Measurements from ENCODE around the gene ABCF2.

The ABCF2 gene

DNA sequence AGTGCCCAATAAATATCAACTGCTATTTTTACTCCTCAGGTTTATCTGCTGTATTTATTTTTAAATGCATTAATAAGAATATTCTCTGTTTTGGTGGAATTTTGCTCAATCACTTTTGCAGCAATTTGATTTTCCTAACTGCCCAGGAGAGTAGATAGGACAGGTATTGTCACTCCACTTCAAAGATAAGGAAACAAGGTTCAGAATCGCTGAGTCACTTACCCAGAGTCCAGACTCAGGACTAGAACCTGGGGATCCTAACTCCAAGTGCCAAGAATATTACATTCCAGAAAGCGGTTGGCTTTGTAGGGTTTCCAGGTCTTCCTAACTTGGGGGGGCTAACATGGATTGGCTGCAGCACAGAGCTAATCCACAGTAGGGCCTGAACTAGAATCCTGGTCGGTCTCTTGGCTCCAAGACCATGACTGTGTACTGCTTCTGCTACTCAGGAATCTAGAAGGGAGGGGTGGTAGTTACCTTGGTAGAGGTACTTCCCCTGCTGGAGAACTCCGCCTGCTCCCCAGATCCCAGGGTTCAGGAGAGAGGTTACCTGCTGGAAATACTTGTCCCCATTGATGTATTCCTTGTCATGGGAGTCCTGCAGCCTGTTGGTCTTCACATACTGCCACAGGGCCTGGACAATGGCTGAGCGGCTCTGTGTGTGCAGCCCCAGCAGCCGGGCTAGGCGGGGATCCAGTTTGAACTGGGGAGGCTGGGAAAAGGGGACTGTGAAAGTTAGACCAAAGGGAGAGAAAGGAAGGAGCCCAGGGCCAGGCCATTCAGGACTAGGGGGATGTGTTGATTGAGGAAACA is 14.1 kb upstream of the ABCF2 start:
- ATAC-seq = no peak

DNA sequence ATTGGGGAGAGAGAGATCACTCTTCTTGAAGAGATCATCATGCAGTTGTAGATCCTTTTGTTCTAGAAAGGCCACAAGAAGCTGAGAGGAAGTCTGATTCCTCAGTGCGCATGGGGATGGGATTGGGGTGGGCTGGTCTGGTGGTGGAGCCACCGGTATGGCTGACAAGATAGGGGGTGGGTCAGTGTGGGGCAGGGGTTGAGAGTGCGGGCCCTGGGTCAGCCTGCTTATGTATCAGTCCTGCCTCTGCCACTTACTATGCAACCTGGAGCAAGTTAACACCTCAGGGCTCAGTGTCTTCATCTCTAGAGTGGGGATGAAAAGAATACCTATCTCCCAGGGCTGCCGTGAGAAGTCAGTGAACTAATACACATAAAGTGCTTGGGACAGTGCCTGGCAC is 13.5 kb upstream of the ABCF2 start:
- no peak for ATAC-seq

DNA sequence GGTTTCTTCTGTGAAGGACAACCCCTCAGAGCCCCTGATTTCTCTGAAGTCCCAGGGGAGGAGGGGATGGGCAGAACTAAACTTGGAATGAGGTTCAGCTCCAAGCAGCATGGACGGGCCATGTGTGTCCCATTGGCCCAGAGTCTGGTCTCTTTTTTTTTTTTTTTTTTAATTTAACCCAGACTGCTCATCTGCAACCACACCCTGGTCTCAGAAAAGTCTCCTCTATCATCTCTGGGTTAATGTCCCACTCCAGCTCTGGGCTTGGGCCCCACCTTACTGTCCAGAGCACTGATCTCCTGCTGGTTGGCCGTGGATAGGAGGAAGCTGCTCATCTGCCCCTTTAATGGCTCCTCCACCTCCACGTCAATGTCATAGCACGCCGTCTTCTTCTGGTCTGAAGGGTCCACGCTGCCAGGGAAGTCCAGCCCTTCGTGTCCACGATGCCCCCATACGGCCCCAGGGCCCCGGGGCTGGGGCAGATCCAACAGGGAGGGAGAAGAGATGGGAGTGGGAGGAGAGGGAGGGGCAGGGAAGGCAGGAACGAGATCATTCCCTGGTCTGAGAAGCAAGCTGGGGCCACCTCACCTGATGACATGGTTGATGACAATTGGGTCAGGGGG is 12.9 kb upstream of the ABCF2 start:
- no peak for ATAC-seq

DNA sequence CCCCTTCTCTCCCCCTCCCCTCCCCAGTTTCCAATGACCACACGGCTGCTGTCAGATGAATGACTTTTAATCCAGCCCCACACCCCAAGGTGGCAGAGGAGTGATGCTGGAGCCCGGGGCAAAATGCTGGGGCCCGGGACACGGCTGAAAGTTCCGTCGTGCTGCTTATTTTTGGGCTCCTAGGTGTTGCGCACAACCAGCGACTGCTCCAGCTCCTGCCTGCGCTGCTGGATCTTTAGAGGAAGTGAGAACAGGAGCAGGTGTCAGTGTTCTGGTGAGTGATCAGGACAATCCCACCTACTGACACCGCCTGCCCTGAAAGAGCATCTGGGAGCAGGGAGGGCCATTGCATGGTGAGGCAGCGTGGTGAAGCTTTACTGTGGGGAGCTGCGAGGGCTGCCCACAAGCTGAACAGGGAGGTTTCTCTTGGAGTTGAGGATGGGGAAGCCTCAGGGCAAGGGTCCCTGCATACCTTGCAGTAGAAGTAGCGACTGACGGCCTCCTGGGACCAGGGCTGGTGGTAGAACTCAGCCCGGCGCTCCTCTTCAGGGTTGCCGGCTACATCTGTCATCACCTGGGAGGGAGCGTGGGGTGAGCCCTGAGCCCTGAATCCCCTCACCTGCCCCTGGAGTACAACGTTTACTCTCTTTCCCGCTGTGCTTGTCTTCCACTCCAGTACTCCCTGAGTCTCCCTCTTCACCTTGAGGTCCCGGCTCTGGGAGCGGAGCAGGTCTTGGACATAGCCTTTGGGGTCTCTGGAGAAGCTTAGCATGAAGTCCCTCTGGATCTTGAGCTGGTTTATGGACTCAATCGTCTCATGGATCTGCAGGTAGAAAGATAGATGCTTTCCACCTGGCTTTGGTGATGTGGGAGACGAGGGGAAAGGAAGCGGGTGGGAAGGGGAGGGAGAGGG is 12.2 kb upstream of the ABCF2 start:
- no peak for ATAC-seq

DNA sequence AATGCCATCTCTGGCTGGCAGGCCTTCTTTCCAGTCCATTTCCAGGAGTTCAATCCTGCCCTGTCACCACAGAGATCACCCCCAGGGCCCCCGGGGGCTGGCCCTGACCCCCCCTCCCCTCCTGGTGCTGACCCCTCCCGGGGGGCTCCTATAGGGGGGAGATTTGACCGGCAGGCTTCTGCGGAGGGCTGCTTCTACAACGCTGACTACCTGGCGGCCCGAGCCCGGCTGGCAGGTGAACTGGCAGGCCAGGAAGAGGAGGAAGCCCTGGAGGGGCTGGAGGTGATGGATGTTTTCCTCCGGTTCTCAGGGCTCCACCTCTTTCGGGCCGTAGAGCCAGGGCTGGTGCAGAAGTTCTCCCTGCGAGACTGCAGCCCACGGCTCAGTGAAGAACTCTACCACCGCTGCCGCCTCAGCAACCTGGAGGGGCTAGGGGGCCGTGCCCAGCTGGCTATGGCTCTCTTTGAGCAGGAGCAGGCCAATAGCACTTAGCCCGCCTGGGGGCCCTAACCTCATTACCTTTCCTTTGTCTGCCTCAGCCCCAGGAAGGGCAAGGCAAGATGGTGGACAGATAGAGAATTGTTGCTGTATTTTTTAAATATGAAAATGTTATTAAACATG is 11.3 kb upstream of the ABCF2 start:
- ATAC-seq = no peak

DNA sequence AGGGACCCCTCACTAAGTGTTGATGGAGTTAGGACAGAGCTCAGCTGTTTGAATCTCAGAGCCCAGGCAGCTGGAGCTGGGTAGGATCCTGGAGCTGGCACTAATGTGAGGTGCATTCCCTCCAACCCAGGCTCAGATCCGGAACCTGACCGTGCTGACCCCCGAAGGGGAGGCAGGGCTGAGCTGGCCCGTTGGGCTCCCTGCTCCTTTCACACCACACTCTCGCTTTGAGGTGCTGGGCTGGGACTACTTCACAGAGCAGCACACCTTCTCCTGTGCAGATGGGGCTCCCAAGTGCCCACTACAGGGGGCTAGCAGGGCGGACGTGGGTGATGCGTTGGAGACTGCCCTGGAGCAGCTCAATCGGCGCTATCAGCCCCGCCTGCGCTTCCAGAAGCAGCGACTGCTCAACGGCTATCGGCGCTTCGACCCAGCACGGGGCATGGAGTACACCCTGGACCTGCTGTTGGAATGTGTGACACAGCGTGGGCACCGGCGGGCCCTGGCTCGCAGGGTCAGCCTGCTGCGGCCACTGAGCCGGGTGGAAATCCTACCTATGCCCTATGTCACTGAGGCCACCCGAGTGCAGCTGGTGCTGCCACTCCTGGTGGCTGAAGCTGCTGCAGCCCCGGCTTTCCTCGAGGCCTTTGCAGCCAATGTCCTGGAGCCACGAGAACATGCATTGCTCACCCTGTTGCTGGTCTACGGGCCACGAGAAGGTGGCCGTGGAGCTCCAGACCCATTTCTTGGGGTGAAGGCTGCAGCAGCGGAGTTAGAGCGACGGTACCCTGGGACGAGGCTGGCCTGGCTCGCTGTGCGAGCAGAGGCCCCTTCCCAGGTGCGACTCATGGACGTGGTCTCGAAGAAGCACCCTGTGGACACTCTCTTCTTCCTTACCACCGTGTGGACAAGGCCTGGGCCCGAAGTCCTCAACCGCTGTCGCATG is 10.5 kb upstream of the ABCF2 start:
- ATAC-seq = no peak

DNA sequence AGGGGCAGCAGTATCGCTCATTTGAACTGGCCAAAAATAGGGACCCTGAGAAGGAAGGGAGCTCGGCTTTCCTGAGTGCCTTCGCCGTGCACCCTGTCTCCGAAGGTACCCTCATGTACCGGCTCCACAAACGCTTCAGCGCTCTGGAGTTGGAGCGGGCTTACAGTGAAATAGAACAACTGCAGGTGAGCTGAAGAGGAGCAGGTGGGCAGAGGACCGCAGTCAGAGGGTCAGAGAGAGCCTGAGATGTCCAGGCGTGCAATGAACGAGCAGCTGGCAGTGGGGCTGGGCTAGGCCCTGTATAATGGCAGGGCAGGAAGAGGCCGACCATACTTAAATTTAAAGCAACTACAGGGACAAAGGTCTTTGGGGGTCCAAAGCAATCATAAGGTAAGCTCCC is 9.4 kb upstream of the ABCF2 start:
- no peak for ATAC-seq

DNA sequence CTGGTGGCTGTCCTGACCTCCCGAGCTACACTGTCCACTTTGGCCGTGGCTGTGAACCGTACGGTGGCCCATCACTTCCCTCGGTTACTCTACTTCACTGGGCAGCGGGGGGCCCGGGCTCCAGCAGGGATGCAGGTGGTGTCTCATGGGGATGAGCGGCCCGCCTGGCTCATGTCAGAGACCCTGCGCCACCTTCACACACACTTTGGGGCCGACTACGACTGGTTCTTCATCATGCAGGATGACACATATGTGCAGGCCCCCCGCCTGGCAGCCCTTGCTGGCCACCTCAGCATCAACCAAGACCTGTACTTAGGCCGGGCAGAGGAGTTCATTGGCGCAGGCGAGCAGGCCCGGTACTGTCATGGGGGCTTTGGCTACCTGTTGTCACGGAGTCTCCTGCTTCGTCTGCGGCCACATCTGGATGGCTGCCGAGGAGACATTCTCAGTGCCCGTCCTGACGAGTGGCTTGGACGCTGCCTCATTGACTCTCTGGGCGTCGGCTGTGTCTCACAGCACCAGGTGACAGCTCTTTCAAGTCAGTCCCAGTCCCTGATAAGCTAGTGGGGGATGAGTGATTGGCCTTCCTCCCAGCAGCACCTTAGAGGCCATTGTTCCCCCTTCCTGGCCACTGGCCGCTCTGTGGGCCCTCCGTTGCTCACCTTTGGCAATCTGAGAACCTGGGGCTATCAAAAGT is 8.2 kb upstream of the ABCF2 start:
- ATAC-seq = no peak

DNA sequence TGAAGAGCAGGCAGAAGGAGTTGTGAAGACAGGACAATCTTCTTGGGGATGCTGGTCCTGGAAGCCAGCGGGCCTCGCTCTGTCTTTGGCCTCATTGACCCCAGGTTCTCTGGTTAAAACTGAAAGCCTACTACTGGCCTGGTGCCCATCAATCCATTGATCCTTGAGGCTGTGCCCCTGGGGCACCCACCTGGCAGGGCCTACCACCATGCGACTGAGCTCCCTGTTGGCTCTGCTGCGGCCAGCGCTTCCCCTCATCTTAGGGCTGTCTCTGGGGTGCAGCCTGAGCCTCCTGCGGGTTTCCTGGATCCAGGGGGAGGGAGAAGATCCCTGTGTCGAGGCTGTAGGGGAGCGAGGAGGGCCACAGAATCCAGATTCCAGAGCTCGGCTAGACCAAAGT is 6.8 kb upstream of the ABCF2 start:
- ATAC-seq = no peak

DNA sequence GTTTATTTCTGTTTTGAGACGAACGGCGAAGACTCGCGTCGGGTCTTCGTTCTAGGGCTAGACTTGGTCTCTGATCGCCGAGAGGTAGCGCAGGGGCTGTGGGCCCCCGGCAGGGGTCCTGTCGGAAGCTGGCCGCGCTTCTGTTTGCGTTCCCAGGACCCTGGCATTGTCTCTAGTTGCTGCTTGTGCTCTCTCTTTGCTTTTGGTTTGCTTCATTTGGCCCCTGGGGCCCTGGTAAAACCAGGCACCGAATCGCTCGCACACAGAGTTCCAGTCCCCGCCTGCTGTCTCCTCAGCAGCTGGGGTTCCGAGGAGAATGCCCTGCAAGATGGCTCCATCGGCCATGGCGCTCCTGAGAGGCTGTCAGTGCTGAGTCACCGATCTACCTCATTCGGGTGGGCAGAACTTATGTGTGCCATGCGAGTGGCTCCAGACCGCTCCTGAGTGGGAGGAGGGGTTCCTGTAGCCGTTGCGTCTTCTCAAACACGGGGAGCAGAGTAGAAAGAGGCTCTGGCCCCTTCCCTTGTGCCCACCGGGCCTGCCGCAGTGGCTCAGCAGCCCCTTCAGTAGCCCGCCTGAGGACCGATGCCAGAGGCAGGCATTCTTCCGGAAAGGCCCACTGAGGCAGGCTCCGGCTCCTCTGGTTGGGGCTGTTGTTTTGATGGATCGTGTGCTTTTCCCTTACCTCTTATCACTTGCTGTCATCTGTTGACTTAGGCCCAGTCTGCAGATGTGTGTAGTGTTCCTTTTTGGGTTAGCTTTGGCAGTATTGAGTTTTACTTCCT is 6.1 kb upstream of the ABCF2 start:
- peak; percentile 89 to 90 for ATAC-seq

DNA sequence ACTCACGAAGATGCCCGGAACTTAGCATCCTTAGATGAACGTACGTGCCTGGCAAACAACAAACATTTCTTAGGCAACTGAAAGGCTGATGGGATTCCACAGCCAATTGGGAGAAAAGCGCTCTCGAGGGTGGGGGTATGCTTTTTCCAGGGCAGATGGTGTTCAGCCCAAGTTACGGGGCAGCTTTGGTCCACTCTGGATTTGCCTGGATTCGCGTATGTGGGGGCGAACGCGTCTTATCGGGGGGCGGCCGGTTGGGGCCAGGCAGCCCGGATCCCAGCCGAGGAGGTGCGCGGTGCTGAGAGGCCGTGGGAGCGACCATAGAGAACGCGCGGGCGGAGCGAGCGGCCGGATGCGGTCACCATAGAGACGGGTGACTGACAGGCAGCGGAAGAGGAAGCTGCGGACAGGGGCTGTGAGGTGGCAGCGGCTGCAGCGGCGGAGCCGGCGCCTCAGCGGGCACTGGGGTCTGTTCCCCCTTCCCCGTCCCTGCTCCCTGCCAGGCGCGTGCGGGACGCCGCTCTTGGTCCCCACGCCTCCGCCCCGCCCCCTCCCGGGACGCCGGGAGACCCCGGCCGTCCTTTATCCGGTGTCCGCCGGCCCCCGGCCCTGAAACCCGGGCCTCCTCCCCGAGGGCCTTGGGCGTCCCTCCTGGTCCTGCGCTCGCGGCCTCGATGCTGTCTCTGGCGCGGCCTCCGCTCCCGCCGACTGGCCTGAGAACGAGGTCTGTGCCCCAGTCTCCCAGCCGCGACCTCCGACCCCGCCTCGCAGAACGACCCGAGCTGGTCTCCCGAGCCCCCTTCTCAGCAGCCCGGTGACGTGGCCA is 5.3 kb upstream of the ABCF2 start, which contains the start of gene CHPF2:
CHPF2 (plus strand) TSS at position 393 of the 826 bp plus-strand sequence. CDS start 1,529 bp downstream, outside the sequence.
- peak; percentile 92 to 94 for ATAC-seq

DNA sequence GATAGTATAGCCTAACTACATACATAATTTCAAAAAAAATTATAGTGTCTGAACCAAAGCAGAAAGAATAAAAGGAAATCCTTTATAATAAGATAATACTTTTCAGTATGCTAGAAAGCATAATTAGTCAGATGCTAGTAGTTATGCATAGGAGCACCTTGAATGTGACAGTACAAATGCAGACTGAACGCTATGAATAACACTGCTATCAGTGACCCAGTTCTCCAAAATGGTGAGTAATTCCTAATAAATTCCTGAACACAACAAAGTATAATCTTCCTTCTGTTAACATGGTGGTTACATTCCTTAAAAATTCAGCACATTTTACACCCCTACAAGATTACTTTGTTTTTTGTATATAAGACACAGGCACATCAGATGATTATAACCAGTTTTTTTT is 4.1 kb upstream of the ABCF2 start:
- ATAC-seq = no peak

DNA sequence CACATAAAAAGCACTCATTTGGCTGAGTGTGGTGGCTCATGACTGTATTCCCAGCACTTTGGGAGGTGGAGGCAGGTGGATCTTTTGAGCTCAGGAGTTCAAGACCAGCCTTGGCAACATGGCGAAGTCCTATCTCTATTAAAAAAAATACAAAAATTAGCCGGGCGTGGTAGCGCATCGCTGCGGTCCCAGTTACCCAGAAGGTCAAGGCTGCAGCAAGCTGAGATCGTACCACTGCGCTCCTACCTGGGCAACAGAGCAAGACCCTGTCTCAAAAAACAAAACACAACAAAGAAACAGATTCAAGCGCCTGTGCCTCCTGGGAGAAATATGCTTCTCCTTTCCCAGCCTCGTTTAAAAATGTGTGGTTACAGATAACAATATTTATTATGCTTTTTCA is 2.2 kb upstream of the ABCF2 start:
- ATAC-seq = no peak

DNA sequence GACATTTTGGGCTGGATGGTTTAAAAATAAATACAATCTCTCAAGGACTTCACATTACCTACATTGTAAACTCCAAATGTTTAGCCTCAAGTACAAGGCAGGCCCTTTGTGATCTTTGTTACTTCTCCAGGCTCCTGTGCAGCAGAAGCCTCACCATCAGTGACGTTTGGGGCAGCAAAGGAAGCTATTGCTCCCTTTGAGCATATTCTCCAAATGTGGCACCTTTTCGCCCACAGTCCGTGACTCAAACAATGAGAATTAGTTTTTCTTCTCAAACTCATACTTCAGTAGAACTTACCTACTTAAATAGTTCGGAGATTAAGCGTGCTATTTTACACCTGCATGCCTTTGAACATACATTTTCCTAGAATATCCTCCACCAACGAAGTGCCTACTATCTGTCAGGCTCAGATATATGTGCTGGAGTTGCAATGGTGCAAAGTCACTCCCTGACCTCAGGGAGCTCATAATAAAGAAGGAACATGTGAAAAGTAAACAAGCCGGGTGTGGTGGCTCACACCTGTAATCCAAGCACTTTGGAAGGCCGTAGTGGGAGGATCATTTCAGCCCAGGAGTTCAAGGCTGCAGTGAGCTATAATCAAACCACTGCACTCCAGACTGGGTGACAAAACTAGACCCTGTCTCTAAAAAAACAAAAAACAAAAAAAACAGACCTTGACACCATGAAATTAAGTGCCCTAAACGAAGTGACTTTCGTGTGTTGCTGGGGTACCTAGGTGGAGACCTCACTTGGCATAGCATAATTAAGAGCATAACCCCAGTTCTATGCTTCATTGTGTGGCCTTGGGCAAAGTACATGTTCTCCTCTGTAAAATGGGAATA is 1.2 kb upstream of the ABCF2 start:
- no peak for ATAC-seq

DNA sequence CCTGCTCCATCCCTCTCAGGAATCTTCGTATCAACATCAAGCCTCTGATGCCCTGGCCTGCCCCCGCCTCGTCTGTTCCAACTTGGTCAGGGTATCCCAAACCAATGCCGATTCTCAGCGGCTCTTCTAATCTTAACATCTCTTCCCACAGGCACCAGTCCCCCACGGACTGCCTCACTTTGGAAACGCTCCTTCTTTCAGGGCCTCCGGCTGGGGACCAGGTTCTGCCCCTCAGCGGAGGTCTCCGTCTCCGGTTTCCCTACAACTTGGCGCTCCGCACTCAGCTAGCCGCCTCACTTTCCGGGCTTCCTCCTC is 488 bp downstream of the ABCF2 start:
- no peak for ATAC-seq

DNA sequence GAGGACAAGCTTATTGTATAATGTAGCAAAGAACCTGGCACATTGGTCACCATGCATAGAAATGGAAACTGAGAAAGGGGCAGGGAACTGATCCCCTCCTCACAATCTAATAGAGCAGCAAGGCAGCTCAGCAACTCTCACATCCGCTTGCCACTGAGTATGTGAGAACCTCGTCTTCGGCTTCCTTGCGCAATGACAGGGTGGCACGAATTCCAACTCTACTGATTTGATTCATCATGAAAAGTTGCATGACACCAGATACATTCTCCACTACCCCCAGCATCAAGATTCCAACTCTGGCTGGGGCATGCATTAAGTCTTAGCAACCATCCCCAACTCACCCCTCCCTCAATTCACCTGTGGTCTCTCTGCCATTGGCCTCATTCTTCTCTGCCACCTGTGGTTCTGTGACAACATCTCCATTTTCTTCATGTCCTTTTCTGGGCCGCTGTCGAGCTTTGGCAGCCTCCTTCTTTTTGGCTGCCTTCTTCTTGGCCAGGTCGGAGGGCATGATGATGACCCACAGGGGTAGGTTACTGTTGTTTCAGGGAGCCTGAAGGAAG is 976 bp downstream of the ABCF2 start:
- no peak for ATAC-seq

DNA sequence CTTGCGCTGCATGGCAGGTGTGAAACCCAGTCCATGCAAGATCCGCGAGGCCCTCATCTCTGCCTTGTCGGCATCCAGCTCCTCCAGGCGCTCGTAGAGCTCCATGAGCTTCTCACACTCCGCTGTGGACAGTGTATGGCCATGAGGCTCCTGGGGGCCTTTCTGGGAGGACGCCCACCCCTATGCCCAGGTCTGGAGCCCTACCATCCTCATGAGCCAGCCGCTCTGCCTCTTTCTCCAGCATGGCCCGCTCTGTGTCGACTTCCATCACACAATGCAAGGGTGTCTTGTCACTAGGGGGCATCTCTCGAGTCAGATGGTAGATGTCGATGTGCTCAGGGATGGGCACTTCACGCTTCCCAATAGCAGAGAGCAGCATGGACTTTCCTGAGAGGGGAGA is 3.3 kb downstream of the ABCF2 start:
- ATAC-seq = no peak

DNA sequence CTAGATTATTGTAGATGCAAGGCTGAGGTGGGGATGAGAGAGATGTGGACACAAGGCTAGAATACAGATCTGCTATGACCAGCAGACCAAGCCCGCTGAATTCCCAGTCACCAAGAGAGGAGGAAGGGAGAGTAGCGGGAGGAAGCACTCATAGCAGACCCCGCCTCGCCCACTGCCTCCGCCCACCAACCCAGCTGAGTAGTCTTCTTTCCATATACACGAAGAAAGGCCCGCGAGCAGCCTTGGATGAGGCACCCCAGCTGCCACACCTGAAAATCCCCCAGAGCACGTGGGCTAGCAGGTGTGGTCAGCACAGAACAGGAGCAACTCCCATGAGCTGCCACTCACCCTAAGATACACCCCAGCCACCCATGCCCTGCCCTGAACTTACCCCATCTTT is 8.8 kb downstream of the ABCF2 start:
- no peak for ATAC-seq

All from activated CD4-positive, CD25-positive, alpha-beta regulatory T cell treated with anti-CD3 and anti-CD28 coated beads, Interleukin-2, amount 50 U/mL, for 24 hours (primary cell).